Lung (tissue), 12 donors: ENCODE results near the gene UBE2G2. TPM values are rescaled to one million over a fixed set of nuclear protein-coding genes. Genes with fewer than 3 reads are reported as not detected.

Experiments
- ATAC-seq: fragments of 200-7000 bp; cut with Tn5 transposase; one replicate; pipeline ENCODE4 v1.9.1; 2020; ENCODE audit warnings: moderate number of reproducible peaks; ENCODE audit not compliant: insufficient read depth, low FRiP score
- DNase-seq, 3 donors: peaks; one replicate each; pipeline ENCODE4 v3.0.0-alpha.2; 2013 to 2017
- H3K27ac ChIP-seq, 2 donors: one replicate each; pipeline ENCODE4 v1.5.1; 2013; ENCODE audit warnings: mild to moderate bottlenecking in 2 of 2, moderate library complexity in 2 of 2, control low read depth in 1 of 2, inconsistent platforms in 1 of 2, low read depth in 1 of 2, low read length in 1 of 2
- H3K27me3 ChIP-seq, 3 donors: one replicate each; pipeline ENCODE4 v1.5.1; 2013; ENCODE audit warnings: low read length in 2 of 3; ENCODE audit not compliant: control insufficient read depth in 3 of 3, insufficient read depth in 3 of 3
- H3K36me3 ChIP-seq, 4 donors: one replicate each; pipeline ENCODE4 v1.5.1; 2013; ENCODE audit warnings: low read length in 4 of 4, mild to moderate bottlenecking in 1 of 4, moderate library complexity in 1 of 4; ENCODE audit not compliant: control insufficient read depth in 4 of 4, insufficient read depth in 4 of 4
- H3K4me1 ChIP-seq, 5 donors: one replicate each; pipeline ENCODE4 v1.5.1; 2013; ENCODE audit warnings: low read length in 5 of 5, mild to moderate bottlenecking in 2 of 5, moderate library complexity in 1 of 5; ENCODE audit not compliant: control insufficient read depth in 5 of 5, insufficient read depth in 5 of 5
- H3K4me3 ChIP-seq: one replicate; pipeline ENCODE4 v1.5.1; 2013; ENCODE audit warnings: mild to moderate bottlenecking, control low read depth, moderate library complexity
- H3K9ac ChIP-seq, 2 donors: one replicate each; pipeline ENCODE4 v1.5.1; 2013; ENCODE audit warnings: low read length in 2 of 2, control low read depth in 1 of 2; ENCODE audit not compliant: insufficient read depth in 1 of 2
- H3K9me3 ChIP-seq, 4 donors: one replicate each; pipeline ENCODE4 v1.5.1; 2013; ENCODE audit warnings: low read length in 3 of 4, mild to moderate bottlenecking in 1 of 4, moderate library complexity in 1 of 4; ENCODE audit not compliant: control insufficient read depth in 4 of 4, insufficient read depth in 3 of 4
- CTCF ChIP-seq: IDR thresholded peaks from 2 replicates; pipeline ENCODE4 v1.5.1; 2012; ENCODE audit warnings: mild to moderate bottlenecking; ENCODE audit errors: control extremely low read depth, extremely low read depth
- WGBS, 2 donors: extraction: QIAGEN DNeasy Blood & Tissue Kit; methylation state at CpG; one replicate each; pipeline ENCODE4 v1.1.7; 2013; 5-methylcytosine and 5-hydroxymethylcytosine counted together
- polyA plus RNA-seq, 2 donors: library from polyadenylated mRNA; stranded (reverse); fragments of 200-250 nt; gene quantifications; one replicate each; pipeline ENCODE4 v1.2.1, GENCODE V29; 2013
- total RNA-seq, 2 donors: library from RNA; depleted of rRNA in 1 of 2; stranded (reverse); fragments of >200 nt in 1 of 2; gene quantifications; one replicate each; pipeline ENCODE4 v1.2.1, GENCODE V29; 2014 to 2021
- donor health status: control.
- donor health status: control.
- donor health status: Bipolar disorder and iron deficiency.
- donor health status: healthy.
- donor health status: DM: yes; HTN: yes; CAD: no.

UBE2G2 gene
- total and polyA plus RNA-seq, 4 donors = 35.6 to 93.2 (median 67.5) TPM

- no peak for TF ChIP-seq CTCF
- ATAC-seq = no peak
Measured at GRCh38 chr21:44773291-44773932, 28.2 kb downstream of the UBE2G2 start.

GRCh38 chr21:44771896-44772525, 29.6 kb downstream of the UBE2G2 start:
- DNase-seq (no peak), ATAC-seq (no peak)
- Histone ChIP-seq H3K27me3 (no peaks in the 10 kb centered on the region), H3K9ac (no peak overlapping the region), H3K4me1 (no peaks in the 10 kb centered on the region), H3K9me3 (no peaks in the 10 kb centered on the region), H3K27ac (no peak overlapping the region), H3K36me3 (peaks cover 16 to 49% (median 22%) of the 10 kb centered on the region in 4 donors), H3K4me3 (no peak overlapping the region)
- WGBS, 2 donors = 94 to 97% methylated on average over 17 of the region's 17 CpGs
- no peak for TF ChIP-seq CTCF

More at GRCh38 chr21:44773291-44773932, 28.2 kb downstream of the UBE2G2 start:
- Histone ChIP-seq H3K9ac (no peak overlapping the region), H3K4me3 (no peak overlapping the region), H3K27me3 (no peaks in the 10 kb centered on the region), H3K27ac (no peak overlapping the region), H3K4me1 (no peaks in the 10 kb centered on the region), H3K36me3 (peaks cover 18 to 45% (median 24%) of the 10 kb centered on the region in 4 donors), H3K9me3 (no peaks in the 10 kb centered on the region)
- no peak for DNase-seq
- 94 to 96% methylated on average over 20 of the region's 20 CpGs for WGBS, 2 donors

- Histone ChIP-seq H3K9ac (no peak overlapping the region), H3K27me3 (no peaks in the 10 kb centered on the region), H3K27ac (no peak overlapping the region), H3K36me3 (peaks cover 9 to 35% (median 11%) of the 10 kb centered on the region in 4 donors), H3K9me3 (no peaks in the 10 kb centered on the region), H3K4me1 (peaks cover 0 to 8% (median 1%) of the 10 kb centered on the region in 5 donors), H3K4me3 (no peak overlapping the region)
- no peak for TF ChIP-seq CTCF
- ATAC-seq (no peak), DNase-seq (no peak)
- WGBS, 2 donors = 93 to 94% methylated on average over 30 of the region's 30 CpGs
Measured at GRCh38 chr21:44767834-44768831, 33.5 kb downstream of the UBE2G2 start.
